Transverse colon (tissue), 4 donors: Measurements from ENCODE around the gene IFT22. TPM values are rescaled to one million over a fixed set of nuclear protein-coding genes. Genes with fewer than 3 reads are reported as not detected.
A peak's percentile ranks its signal among the peaks of the same experiment; 100 is the strongest.

Experiments
- DNase-seq: peaks from one replicate; pipeline ENCODE4 v3.0.0-alpha.2; 2019
- H3K27ac ChIP-seq, 4 donors: fragments of 200-600 bp; sonication (generic); 2 replicates each; pipeline ENCODE4 v1.5.1; 2016 to 2018; ENCODE audit warnings: inconsistent platforms in 4 of 4
- H3K27me3 ChIP-seq: fragments of 200-600 bp; sonication (generic); 2 replicates; pipeline ENCODE4 v1.5.1; 2017; ENCODE audit warnings: inconsistent platforms
- H3K36me3 ChIP-seq, 4 donors: fragments of 200-600 bp; sonication (generic); 2 replicates each; pipeline ENCODE4 v1.5.1; 2017 to 2019; ENCODE audit warnings: inconsistent platforms in 4 of 4
- H3K4me1 ChIP-seq, 4 donors: fragments of 200-600 bp; sonication (generic); 2 replicates each; pipeline ENCODE4 v1.5.1; 2017 to 2020; ENCODE audit warnings: inconsistent platforms in 4 of 4
- H3K4me3 ChIP-seq, 4 donors: fragments of 200-600 bp; sonication (generic); 1 replicate in 1 of 4; 2 replicates in 3 of 4; pipeline versions ENCODE4 v1.5.1 to v1.6.1; 2017 to 2019; ENCODE audit warnings: inconsistent platforms in 4 of 4
- H3K9me3 ChIP-seq, 2 donors: fragments of 200-600 bp; sonication (generic); 2 replicates each; pipeline ENCODE4 v1.5.1; 2017 to 2019; ENCODE audit warnings: inconsistent platforms in 2 of 2
- EP300 ChIP-seq: sonication (generic); formaldehyde crosslinking; IDR thresholded peaks from one replicate; pipeline ENCODE4 v1.6.1; 2017; ENCODE audit warnings: antibody characterized with exemption, low read depth
- POLR2A ChIP-seq: fragments of 450-650 bp; IDR thresholded peaks from one replicate; pipeline ENCODE4 v1.6.1; 2016; ENCODE audit warnings: antibody characterized with exemption, mild to moderate bottlenecking, moderate library complexity
- POLR2AphosphoS5 ChIP-seq, 3 donors: sonication (generic); formaldehyde crosslinking; IDR thresholded peaks; one replicate each; pipeline ENCODE4 v1.6.1; 2016; ENCODE audit warnings: antibody characterized with exemption in 3 of 3
- WGBS, 2 donors: methylation state at CpG; one replicate each; pipeline ENCODE4 v1.1.5; 2018; ENCODE audit warnings: low coverage in 1 of 2; 5-methylcytosine and 5-hydroxymethylcytosine counted together
- in situ Hi-C, 4 donors: fragments of 200-750 bp; cut with MboI; loops; one replicate each; pipeline versions ENCODE4 v1.15.0 to v1.15.1; 2017; ENCODE audit warnings: low sequenced_read_pairs in 3 of 4, low pct_ligation_motif_present in 1 of 4, low pct_unique_long_range_greater_than_20kb in 1 of 4
- intact Hi-C: fragments of 100-400 bp; cut with DNase I; formaldehyde crosslinking; loops from one replicate; pipeline ENCODE4 v1.15.1; 2023; ENCODE audit warnings: low total_unique reads
- total RNA-seq, 4 donors: library from RNA; depleted of rRNA; stranded (reverse); fragments of >200 nt; gene quantifications; one replicate each; pipeline ENCODE4 v1.1.0, GENCODE V29; 2016
- TF ChIP-seq, protein P1 (sequence below), 5 experiments: fragments of 200-600 bp in 3 of 5; fragments of 450-650 bp in 2 of 5; sonication (generic) in 3 of 5; IDR thresholded peaks; 1 replicate in 2 of 5; 2 replicates in 3 of 5; pipeline ENCODE4 v1.5.1; 2016 to 2017; ENCODE audit warnings: antibody characterized with exemption in 5 of 5, inconsistent platforms in 3 of 5, mild to moderate bottlenecking in 2 of 5, moderate library complexity in 1 of 5

The IFT22 gene
- total RNA-seq, 4 donors from 2014 or later, result 9.4 to 30.6 (median 11.3) TPM

GRCh38 chr7:101340379-101340778 is 18.8 kb upstream of the IFT22 start:
- 85 to 88% methylated on average over 7 to 14 of the region's 14 CpGs for WGBS, 2 donors
- H3K36me3 ChIP-seq, result no peaks in the 10 kb centered on the region
- intact Hi-C loops, result no loop called here
- H3K9me3 ChIP-seq, result no peaks in the 10 kb centered on the region
- no peaks in the 10 kb centered on the region for H3K4me1 ChIP-seq
- no peak for TF ChIP-seq POLR2A
- H3K27me3 ChIP-seq, result no peaks in the 10 kb centered on the region
- no peak for DNase-seq
- in situ Hi-C loops, result no loop called here
- H3K4me3 ChIP-seq, result no peak overlapping the region
- H3K27ac ChIP-seq, result no peak overlapping the region

- no peaks in the 10 kb centered on the region for H3K9me3 ChIP-seq
- intact Hi-C loops (no loop called here), in situ Hi-C loops (no loop called here)
- H3K27ac ChIP-seq, result no peak overlapping the region
- WGBS, 2 donors, result 51% methylated on average over 5 of the region's 5 CpGs; no CpG with 5 or more reads in 1 of the 2 donors
- H3K4me1 ChIP-seq, result no peaks in the 10 kb centered on the region
- H3K4me3 ChIP-seq, result no peak overlapping the region
- no peaks in the 10 kb centered on the region for H3K27me3 ChIP-seq
- TF ChIP-seq, protein P1, sequence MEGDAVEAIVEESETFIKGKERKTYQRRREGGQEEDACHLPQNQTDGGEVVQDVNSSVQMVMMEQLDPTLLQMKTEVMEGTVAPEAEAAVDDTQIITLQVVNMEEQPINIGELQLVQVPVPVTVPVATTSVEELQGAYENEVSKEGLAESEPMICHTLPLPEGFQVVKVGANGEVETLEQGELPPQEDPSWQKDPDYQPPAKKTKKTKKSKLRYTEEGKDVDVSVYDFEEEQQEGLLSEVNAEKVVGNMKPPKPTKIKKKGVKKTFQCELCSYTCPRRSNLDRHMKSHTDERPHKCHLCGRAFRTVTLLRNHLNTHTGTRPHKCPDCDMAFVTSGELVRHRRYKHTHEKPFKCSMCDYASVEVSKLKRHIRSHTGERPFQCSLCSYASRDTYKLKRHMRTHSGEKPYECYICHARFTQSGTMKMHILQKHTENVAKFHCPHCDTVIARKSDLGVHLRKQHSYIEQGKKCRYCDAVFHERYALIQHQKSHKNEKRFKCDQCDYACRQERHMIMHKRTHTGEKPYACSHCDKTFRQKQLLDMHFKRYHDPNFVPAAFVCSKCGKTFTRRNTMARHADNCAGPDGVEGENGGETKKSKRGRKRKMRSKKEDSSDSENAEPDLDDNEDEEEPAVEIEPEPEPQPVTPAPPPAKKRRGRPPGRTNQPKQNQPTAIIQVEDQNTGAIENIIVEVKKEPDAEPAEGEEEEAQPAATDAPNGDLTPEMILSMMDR (IDR thresholded peaks at IDR 0.05), result no peak
- TF ChIP-seq POLR2AphosphoS5 (IDR thresholded peaks at IDR 0.05) (no peak), POLR2A (no peak), EP300 (no peak)
- H3K36me3 ChIP-seq, result no peaks in the 10 kb centered on the region
- DNase-seq, result peak; percentile 23
Measured at GRCh38 chr7:101333912-101334311, 12.3 kb upstream of the IFT22 start.

GRCh38 chr7:101332026-101332425 is 10.4 kb upstream of the IFT22 start:
- Histone ChIP-seq H3K36me3 (no peaks in the 10 kb centered on the region), H3K4me3 (no peak overlapping the region), H3K27me3 (no peaks in the 10 kb centered on the region), H3K4me1 (no peaks in the 10 kb centered on the region), H3K27ac (no peak overlapping the region), H3K9me3 (no peaks in the 10 kb centered on the region)
- TF ChIP-seq POLR2AphosphoS5 (IDR thresholded peaks at IDR 0.05) (no peak), POLR2A (no peak), EP300 (no peak)
- TF ChIP-seq, protein P1 (IDR thresholded peaks at IDR 0.05), result no peak
- no peak for DNase-seq
- intact Hi-C loops (no loop called here), in situ Hi-C loops (no loop called here)
- 88 to 100% methylated on average over 1 to 8 of the region's 8 CpGs for WGBS, 2 donors

DNA sequence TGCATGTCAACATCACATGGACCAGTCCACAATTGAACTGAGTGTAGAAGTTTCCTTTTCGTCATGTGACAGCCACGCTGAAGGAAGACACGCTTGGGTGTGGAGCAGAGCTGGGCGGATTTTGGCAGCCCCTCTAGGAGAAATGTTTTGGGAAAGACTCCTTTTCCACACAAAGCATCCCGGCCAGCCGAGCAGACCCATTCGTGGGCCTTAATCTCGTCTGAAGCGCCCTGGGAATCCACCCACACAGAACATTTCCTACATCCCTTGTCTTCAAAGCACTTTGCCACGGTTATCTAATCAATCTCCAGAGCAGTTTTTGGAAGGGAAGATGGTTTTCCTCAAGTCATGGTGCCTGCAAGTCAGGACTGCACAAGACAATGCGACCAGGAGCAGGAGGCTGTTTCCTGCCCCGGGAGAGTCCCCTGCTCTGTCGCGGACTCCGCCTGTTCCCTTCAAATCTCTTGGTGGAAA is 8.4 kb upstream of the IFT22 start:
- Histone ChIP-seq H3K27ac (no peak overlapping the region), H3K27me3 (no peaks in the 10 kb centered on the region), H3K9me3 (no peaks in the 10 kb centered on the region), H3K4me1 (no peaks in the 10 kb centered on the region), H3K36me3 (no peaks in the 10 kb centered on the region), H3K4me3 (no peak overlapping the region)
- intact Hi-C loops, result no loop called here
- TF ChIP-seq POLR2A, result no peak
- TF ChIP-seq POLR2AphosphoS5 (IDR thresholded peaks at IDR 0.05), result no peak
- TF ChIP-seq, protein P1 (IDR thresholded peaks at IDR 0.05), result no peak
- TF ChIP-seq EP300, result no peak
- DNase-seq, result no peak
- in situ Hi-C loops, result no loop called here
- WGBS, 2 donors, result 61 to 70% methylated on average over 8 to 15 of the region's 15 CpGs

- TF ChIP-seq, protein P1 (IDR thresholded peaks at IDR 0.05), result no peak
- TF ChIP-seq EP300 (no peak), POLR2A (no peak), POLR2AphosphoS5 (IDR thresholded peaks at IDR 0.05) (no peak)
- no peak overlapping the region for H3K4me3 ChIP-seq
- no peak overlapping the region for H3K27ac ChIP-seq
- H3K36me3 ChIP-seq, result no peaks in the 10 kb centered on the region
- H3K27me3 ChIP-seq, result no peaks in the 10 kb centered on the region
- intact Hi-C loops (no loop called here), in situ Hi-C loops (no loop called here)
- no peak for DNase-seq
- no peaks in the 10 kb centered on the region for H3K9me3 ChIP-seq
- no peaks in the 10 kb centered on the region for H3K4me1 ChIP-seq
- 81 to 83% methylated on average over 2 to 5 of the region's 5 CpGs for WGBS, 2 donors
Measured at GRCh38 chr7:101328159-101328558, 6.5 kb upstream of the IFT22 start.
